Measurements from ENCODE around the gene CNKSR1.

DNA sequence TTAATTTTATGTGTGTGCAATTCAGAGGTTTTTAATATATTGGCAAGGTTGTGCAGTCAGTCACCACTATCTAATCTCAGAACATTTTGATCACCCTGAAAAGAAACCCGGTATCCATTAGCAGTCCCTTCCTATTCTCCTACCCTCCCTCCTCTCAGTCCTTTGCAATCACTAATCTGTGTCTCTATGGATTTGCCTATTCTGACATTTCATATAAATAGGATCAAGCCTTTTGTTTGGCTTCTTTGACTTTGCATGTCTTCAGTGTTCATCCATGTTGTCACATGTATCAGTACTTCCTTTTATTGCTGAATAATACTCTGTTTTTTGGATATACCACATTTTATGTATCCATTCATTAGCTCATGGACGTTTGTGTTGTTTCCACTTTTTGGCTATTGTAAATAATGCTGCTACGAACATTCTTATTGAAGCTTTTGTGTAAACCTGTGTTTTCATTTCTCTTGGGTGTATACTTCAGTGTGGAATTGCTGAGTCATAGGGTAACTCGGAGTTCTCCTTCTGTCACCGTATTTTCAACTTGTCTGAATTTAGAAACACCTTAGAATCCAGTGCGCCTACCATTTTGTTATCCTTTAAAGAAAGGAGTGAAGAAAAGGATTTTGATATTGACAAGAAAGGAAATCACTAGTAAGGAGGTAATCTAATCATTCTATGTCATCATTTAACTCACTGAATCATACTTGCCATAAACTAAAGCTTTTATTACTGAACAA lies 60.1 kb downstream of the CNKSR1 start:
- TF ChIP-seq, protein P1, sequence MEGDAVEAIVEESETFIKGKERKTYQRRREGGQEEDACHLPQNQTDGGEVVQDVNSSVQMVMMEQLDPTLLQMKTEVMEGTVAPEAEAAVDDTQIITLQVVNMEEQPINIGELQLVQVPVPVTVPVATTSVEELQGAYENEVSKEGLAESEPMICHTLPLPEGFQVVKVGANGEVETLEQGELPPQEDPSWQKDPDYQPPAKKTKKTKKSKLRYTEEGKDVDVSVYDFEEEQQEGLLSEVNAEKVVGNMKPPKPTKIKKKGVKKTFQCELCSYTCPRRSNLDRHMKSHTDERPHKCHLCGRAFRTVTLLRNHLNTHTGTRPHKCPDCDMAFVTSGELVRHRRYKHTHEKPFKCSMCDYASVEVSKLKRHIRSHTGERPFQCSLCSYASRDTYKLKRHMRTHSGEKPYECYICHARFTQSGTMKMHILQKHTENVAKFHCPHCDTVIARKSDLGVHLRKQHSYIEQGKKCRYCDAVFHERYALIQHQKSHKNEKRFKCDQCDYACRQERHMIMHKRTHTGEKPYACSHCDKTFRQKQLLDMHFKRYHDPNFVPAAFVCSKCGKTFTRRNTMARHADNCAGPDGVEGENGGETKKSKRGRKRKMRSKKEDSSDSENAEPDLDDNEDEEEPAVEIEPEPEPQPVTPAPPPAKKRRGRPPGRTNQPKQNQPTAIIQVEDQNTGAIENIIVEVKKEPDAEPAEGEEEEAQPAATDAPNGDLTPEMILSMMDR (IDR thresholded peaks at IDR 0.05) = no peak
- no peak for TF ChIP-seq EP300 (IDR thresholded peaks at IDR 0.05)
- TF ChIP-seq POLR2A (IDR thresholded peaks at IDR 0.05) = no peak
